Common myeloid progenitor, CD34-positive (primary cell): Measurements from ENCODE around the gene CLEC9A. TPM values are rescaled to one million over a fixed set of nuclear protein-coding genes. Genes with fewer than 3 reads are reported as not detected.

Experiments used
- CTCF ChIA-PET: fragments of 350-600 bp; sonication (Branson Sonifier 250); formaldehyde crosslinking; loops from one replicate; lab custom pipeline; 2021; ENCODE audit warnings: antibody characterized with exemption; lab: Charles Lee
- POLR2A ChIA-PET: fragments of 350-600 bp; sonication (Branson Sonifier 250); formaldehyde crosslinking; loops from one replicate; lab custom pipeline; 2021; ENCODE audit warnings: antibody characterized with exemption; lab: Charles Lee
- DNase-seq, 3 donors: peaks; one replicate each; pipeline versions ENCODE4 v3.0.0 to v3.0.0-alpha.2; 2013
- H3K27ac ChIP-seq, 2 experiments: 1 replicate in 1 of 2; 2 replicates in 1 of 2; pipeline ENCODE4 v1.7.0; 2013; ENCODE audit warnings: inconsistent platforms in 2 of 2, low read length in 2 of 2, mild to moderate bottlenecking in 2 of 2, low read depth in 1 of 2, moderate library complexity in 1 of 2; ENCODE audit not compliant: severe bottlenecking in 2 of 2, insufficient read depth in 1 of 2, poor library complexity in 1 of 2
- H3K27me3 ChIP-seq, 5 experiments: replicated peaks in 2 of 5; 1 replicate in 3 of 5; 2 replicates in 2 of 5; pipeline versions ENCODE4 v1.6.1 to v1.7.0; 2013; ENCODE audit warnings: low read length in 4 of 5, mild to moderate bottlenecking in 2 of 5, moderate library complexity in 2 of 5, inconsistent platforms in 1 of 5; ENCODE audit not compliant: insufficient read depth in 5 of 5, control insufficient read depth in 4 of 5
- H3K36me3 ChIP-seq, 4 experiments: 1 replicate in 2 of 4; 2 replicates in 2 of 4; pipeline versions ENCODE4 v1.6.1 to v1.7.0; 2013; ENCODE audit warnings: low read length in 3 of 4, control low read depth in 1 of 4, mild to moderate bottlenecking in 1 of 4; ENCODE audit not compliant: control insufficient read depth in 4 of 4, insufficient read depth in 4 of 4
- H3K4me1 ChIP-seq, 4 experiments: 1 replicate in 3 of 4; 2 replicates in 1 of 4; pipeline versions ENCODE4 v1.6.1 to v1.7.1; 2013; ENCODE audit warnings: low read length in 3 of 4, mild to moderate bottlenecking in 3 of 4, control low read depth in 1 of 4, inconsistent platforms in 1 of 4, moderate library complexity in 1 of 4; ENCODE audit not compliant: control insufficient read depth in 4 of 4, insufficient read depth in 4 of 4; ENCODE audit errors: control extremely low read depth in 1 of 4
- H3K4me3 ChIP-seq, 7 experiments: 1 replicate in 4 of 7; 2 replicates in 3 of 7; pipeline versions ENCODE4 v1.5.1 to v1.7.0; 2013; ENCODE audit warnings: mild to moderate bottlenecking in 7 of 7, low read length in 6 of 7, moderate library complexity in 6 of 7, inconsistent platforms in 2 of 7, low read depth in 2 of 7, control low read depth in 1 of 7; ENCODE audit not compliant: insufficient read depth in 4 of 7, control insufficient read depth in 1 of 7; ENCODE audit errors: extremely low read depth in 1 of 7
- H3K9me3 ChIP-seq, 5 experiments: 1 replicate in 4 of 5; 2 replicates in 1 of 5; pipeline versions ENCODE4 v1.6.1 to v1.7.1; 2013; ENCODE audit warnings: low read length in 4 of 5, mild to moderate bottlenecking in 2 of 5, inconsistent platforms in 1 of 5, low read depth in 1 of 5, moderate library complexity in 1 of 5; ENCODE audit not compliant: control insufficient read depth in 4 of 5, insufficient read depth in 2 of 5; ENCODE audit errors: control extremely low read depth in 1 of 5
- WGBS: methylation state at CpG from one replicate; pipeline ENCODE4 v1.1.5; 2013; ENCODE audit not compliant: insufficient coverage; 5-methylcytosine and 5-hydroxymethylcytosine counted together
- polyA plus RNA-seq: library from polyadenylated mRNA; unstranded; fragments of 120-200 nt; gene quantifications from one replicate; pipeline ENCODE4 v1.2.1, GENCODE V29; 2013

The CLEC9A gene
- 24.9 TPM for polyA plus RNA-seq

GRCh38 chr12:10030446-10030845, at the start of gene CLEC9A:
Gene CLEC9A (plus strand): TSS chr12:10030682. CDS start chr12:10052688, 22,006 bp downstream.
- ChIA-PET CTCF (interaction anchor here (1.0 to 5.7 kb wide), 4 partner anchors 103 to 281 kb away, joined by 3 to 24 read pairs (median 4); no protein-coding TSS in a partner anchor), POLR2A (interaction anchor here (0.5 kb wide), 1 partner anchor 193 kb away, joined by 3 read pairs; no protein-coding TSS in a partner anchor)
- no peak for DNase-seq
- Histone ChIP-seq H3K27ac (no peak within 1 kb of the TSS), H3K27me3 (no peaks in the 10 kb centered on the region), H3K4me1 (peaks cover 0 to 21% (median 4%) of the 10 kb centered on the region in 4 experiments), H3K9me3 (no peaks in the 10 kb centered on the region), H3K36me3 (no peaks in the 10 kb centered on the region), H3K4me3 (no peak within 1 kb of the TSS)
- 98% methylated on average over 11 of the region's 14 CpGs for WGBS

GRCh38 chr12:9991876-9992275, 38.6 kb upstream of the CLEC9A start:
- 100% methylated on average over 1 of the region's 3 CpGs for WGBS
- H3K27ac ChIP-seq, result no peak overlapping the region
- peak in 2 of 3 donors; percentile 20 to 25 for DNase-seq
- ChIA-PET POLR2A (interaction anchor here (1.1 kb wide), 1 partner anchor 57 kb away, joined by 3 read pairs; no protein-coding TSS in a partner anchor), CTCF (interaction anchor here (0.7 to 1.8 kb wide), 4 partner anchors 10 to 51 kb away, joined by 3 to 5 read pairs (median 4); partner anchors contain the start of gene CLEC12B)
- no peaks in the 10 kb centered on the region for H3K9me3 ChIP-seq
- peaks cover 0 to 9% (median 6%) of the 10 kb centered on the region in 4 experiments for H3K4me1 ChIP-seq
- H3K36me3 ChIP-seq, result no peaks in the 10 kb centered on the region
- H3K27me3 ChIP-seq, result no peaks in the 10 kb centered on the region
- peak overlapping the region in 1 of 7 experiments; percentile 30 for H3K4me3 ChIP-seq

GRCh38 chr12:9992296-9992695, 38.2 kb upstream of the CLEC9A start:
- H3K27ac ChIP-seq, result no peak overlapping the region
- H3K4me1 ChIP-seq, result peaks cover 0 to 9% (median 6%) of the 10 kb centered on the region in 4 experiments
- CTCF ChIA-PET, result interaction anchor here (0.7 to 1.8 kb wide), 4 partner anchors 9 to 52 kb away, joined by 3 to 5 read pairs (median 4); partner anchors contain the start of gene CLEC12B
- peak in 2 of 3 donors; percentile 18 to 36 for DNase-seq
- 67% methylated on average over 1 of the region's 4 CpGs for WGBS
- POLR2A ChIA-PET, result interaction anchor here (1.1 kb wide), 1 partner anchor 57 kb away, joined by 3 read pairs; no protein-coding TSS in a partner anchor
- H3K4me3 ChIP-seq, result peak overlapping the region in 1 of 7 experiments; percentile 30
- no peaks in the 10 kb centered on the region for H3K9me3 ChIP-seq
- no peaks in the 10 kb centered on the region for H3K27me3 ChIP-seq
- H3K36me3 ChIP-seq, result no peaks in the 10 kb centered on the region

- no peak for DNase-seq
- no peak within 1 kb of the TSS for H3K4me3 ChIP-seq
- H3K4me1 ChIP-seq, result peaks cover 0 to 15% (median 3%) of the 10 kb centered on the region in 4 experiments
- no peaks in the 10 kb centered on the region for H3K9me3 ChIP-seq
- ChIA-PET CTCF (interaction anchor here (0.9 to 4.7 kb wide), 8 partner anchors 9 to 249 kb away, joined by 3 to 23 read pairs (median 4); partner anchors contain the start of gene CLEC12B), POLR2A (no interaction called here)
- no peaks in the 10 kb centered on the region for H3K36me3 ChIP-seq
- no peaks in the 10 kb centered on the region for H3K27me3 ChIP-seq
- WGBS, result 100% methylated on average over 2 of the region's 3 CpGs
- H3K27ac ChIP-seq, result no peak within 1 kb of the TSS
Measured at GRCh38 chr12:9999016-9999415, 31.5 kb upstream of the CLEC9A start, which contains the start of gene CLEC1B. Gene CLEC1B (minus strand): TSS chr12:9999121. CDS start chr12:9999100, 21 bp downstream.

GRCh38 chr12:10001171-10001776, 29.2 kb upstream of the CLEC9A start:
- no peak overlapping the region for H3K4me3 ChIP-seq
- ChIA-PET CTCF (interaction anchor here (0.6 to 4.7 kb wide), 5 partner anchors 9 to 251 kb away, joined by 3 to 23 read pairs (median 4); partner anchors contain the start of gene CLEC12B), POLR2A (interaction anchor here (0.6 kb wide), 1 partner anchor 105 kb away, joined by 3 read pairs; no protein-coding TSS in a partner anchor)
- WGBS, result 90% methylated on average over 2 of the region's 4 CpGs
- H3K27me3 ChIP-seq, result no peaks in the 10 kb centered on the region
- H3K36me3 ChIP-seq, result no peaks in the 10 kb centered on the region
- H3K4me1 ChIP-seq, result peaks cover 0 to 15% (median 3%) of the 10 kb centered on the region in 4 experiments
- H3K27ac ChIP-seq, result no peak overlapping the region
- DNase-seq, result peak in 1 of 3 donors; percentile 12
- no peaks in the 10 kb centered on the region for H3K9me3 ChIP-seq

- POLR2A ChIA-PET, result interaction anchor here (0.6 kb wide), 1 partner anchor 23 kb away, joined by 3 read pairs; no protein-coding TSS in a partner anchor
- no peak for DNase-seq
- H3K27me3 ChIP-seq, result no peaks in the 10 kb centered on the region
- H3K36me3 ChIP-seq, result no peaks in the 10 kb centered on the region
- CTCF ChIA-PET, result interaction anchor here (1.1 to 4.2 kb wide), 6 partner anchors 13 to 262 kb away, joined by 3 to 29 read pairs (median 4); partner anchors contain the start of genes CLEC12A and CLEC1B
- H3K27ac ChIP-seq, result no peak overlapping the region
- H3K4me1 ChIP-seq, result peaks cover 0 to 15% (median 8%) of the 10 kb centered on the region in 4 experiments
- peaks cover 0 to 2% (median 0%) of the 10 kb centered on the region in 5 experiments for H3K9me3 ChIP-seq
- 97% methylated on average over 4 of the region's 6 CpGs for WGBS
- no peak overlapping the region for H3K4me3 ChIP-seq
Measured at GRCh38 chr12:10012630-10013330, 17.7 kb upstream of the CLEC9A start.
